Suprapubic skin (tissue), 4 donors: ENCODE measurements around the gene LITAF.

Source experiments
- CTCF ChIP-seq, 2 donors: fragments of 200-600 bp in 1 of 2; fragments of 450-650 bp in 1 of 2; sonication (generic) in 1 of 2; IDR thresholded peaks; one replicate each; pipeline ENCODE4 v1.5.1; 2016 to 2019; ENCODE audit warnings: antibody characterized with exemption in 2 of 2, mild to moderate bottlenecking in 1 of 2, moderate library complexity in 1 of 2
- EP300 ChIP-seq: sonication (generic); formaldehyde crosslinking; IDR thresholded peaks from one replicate; pipeline ENCODE4 v1.6.1; 2017; ENCODE audit warnings: antibody characterized with exemption
- POLR2A ChIP-seq, 2 donors: fragments of 450-650 bp; IDR thresholded peaks; one replicate each; pipeline ENCODE4 v1.6.1; 2017; ENCODE audit warnings: antibody characterized with exemption in 2 of 2, mild to moderate bottlenecking in 2 of 2, moderate library complexity in 2 of 2
- POLR2AphosphoS5 ChIP-seq, 3 donors: sonication (generic); formaldehyde crosslinking; IDR thresholded peaks; one replicate each; pipeline ENCODE4 v1.6.1; 2017; ENCODE audit warnings: antibody characterized with exemption in 3 of 3

- TF ChIP-seq CTCF (IDR thresholded peaks at IDR 0.05) (no peak), POLR2A (IDR thresholded peaks at IDR 0.05) (no peak), EP300 (no peak), POLR2AphosphoS5 (IDR thresholded peaks at IDR 0.05) (no peak)
Observed at GRCh38 chr16:11553371-11553770, 33.3 kb downstream of the LITAF start.
